HL-60 (cell line): ENCODE results near the gene RBM15.

Experiments used
- CTCF ChIP-seq: IDR thresholded peaks from one replicate; pipeline ENCODE4 v1.5.1; 2011; ENCODE audit warnings: low read length, control low read depth, inconsistent platforms; ENCODE audit not compliant: insufficient read depth
- GABPA ChIP-seq: IDR thresholded peaks from 2 replicates; pipeline ENCODE4 v1.6.1; 2012; ENCODE audit warnings: low read depth
- POLR2AphosphoS5 ChIP-seq: IDR thresholded peaks from 2 replicates; pipeline ENCODE4 v1.6.1; 2012; ENCODE audit warnings: low read depth
- TF ChIP-seq, protein P1 (sequence below): IDR thresholded peaks from 2 replicates; pipeline ENCODE4 v1.6.1; 2012; ENCODE audit warnings: low read depth; ENCODE audit not compliant: insufficient replicate concordance

DNA sequence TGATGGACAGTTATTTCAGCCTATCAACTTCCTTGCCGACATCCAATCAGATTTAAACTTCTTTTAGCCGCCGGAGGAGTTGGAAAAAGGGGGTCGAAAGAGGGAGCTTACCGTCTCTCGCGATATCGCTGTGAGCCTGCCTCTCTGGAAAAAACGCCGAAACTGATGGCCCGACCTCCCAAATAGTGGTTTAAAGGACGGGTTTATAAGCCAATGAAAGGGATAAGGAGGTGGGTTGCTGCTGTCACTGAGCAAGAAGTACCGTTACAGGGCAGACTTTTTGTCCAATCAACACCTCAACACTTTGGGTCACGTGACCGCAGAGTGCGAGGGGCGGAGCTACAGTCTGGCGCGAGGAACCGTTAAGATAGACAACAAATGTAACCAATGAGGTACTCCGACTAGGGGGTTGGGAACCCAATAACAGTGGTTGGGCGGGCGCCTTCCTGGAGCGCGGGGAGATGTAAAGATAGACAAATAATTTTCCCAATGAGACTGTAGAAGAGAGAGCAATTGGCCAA, at the start of gene RBM15:
- no peak for TF ChIP-seq CTCF
- TF ChIP-seq, protein P1, sequence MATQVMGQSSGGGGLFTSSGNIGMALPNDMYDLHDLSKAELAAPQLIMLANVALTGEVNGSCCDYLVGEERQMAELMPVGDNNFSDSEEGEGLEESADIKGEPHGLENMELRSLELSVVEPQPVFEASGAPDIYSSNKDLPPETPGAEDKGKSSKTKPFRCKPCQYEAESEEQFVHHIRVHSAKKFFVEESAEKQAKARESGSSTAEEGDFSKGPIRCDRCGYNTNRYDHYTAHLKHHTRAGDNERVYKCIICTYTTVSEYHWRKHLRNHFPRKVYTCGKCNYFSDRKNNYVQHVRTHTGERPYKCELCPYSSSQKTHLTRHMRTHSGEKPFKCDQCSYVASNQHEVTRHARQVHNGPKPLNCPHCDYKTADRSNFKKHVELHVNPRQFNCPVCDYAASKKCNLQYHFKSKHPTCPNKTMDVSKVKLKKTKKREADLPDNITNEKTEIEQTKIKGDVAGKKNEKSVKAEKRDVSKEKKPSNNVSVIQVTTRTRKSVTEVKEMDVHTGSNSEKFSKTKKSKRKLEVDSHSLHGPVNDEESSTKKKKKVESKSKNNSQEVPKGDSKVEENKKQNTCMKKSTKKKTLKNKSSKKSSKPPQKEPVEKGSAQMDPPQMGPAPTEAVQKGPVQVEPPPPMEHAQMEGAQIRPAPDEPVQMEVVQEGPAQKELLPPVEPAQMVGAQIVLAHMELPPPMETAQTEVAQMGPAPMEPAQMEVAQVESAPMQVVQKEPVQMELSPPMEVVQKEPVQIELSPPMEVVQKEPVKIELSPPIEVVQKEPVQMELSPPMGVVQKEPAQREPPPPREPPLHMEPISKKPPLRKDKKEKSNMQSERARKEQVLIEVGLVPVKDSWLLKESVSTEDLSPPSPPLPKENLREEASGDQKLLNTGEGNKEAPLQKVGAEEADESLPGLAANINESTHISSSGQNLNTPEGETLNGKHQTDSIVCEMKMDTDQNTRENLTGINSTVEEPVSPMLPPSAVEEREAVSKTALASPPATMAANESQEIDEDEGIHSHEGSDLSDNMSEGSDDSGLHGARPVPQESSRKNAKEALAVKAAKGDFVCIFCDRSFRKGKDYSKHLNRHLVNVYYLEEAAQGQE, result no peak
- TF ChIP-seq POLR2AphosphoS5, result no peak
- no peak for TF ChIP-seq GABPA
